Mucosa of gallbladder (tissue), 1 donor: ENCODE measurements around the gene SCAMP2. TPM values are rescaled to one million over a fixed set of nuclear protein-coding genes. Genes with fewer than 3 reads are reported as not detected.

Experiments used
- DNase-seq: peaks from one replicate; pipeline ENCODE4 v3.0.0-alpha.2; 2020; ENCODE audit warnings: low spot score
- total RNA-seq: library from RNA; stranded (reverse); gene quantifications from one replicate; pipeline ENCODE4 v1.2.1, GENCODE V29; 2021
- donor health status: DM: no; HTN: no; CAD: no.

The SCAMP2 gene
- total RNA-seq, 1 donor from 2014 or later, result 110 TPM

GRCh38 chr15:74838746-74839525 lies 34.2 kb downstream of the SCAMP2 start:
- no peak for DNase-seq

DNA sequence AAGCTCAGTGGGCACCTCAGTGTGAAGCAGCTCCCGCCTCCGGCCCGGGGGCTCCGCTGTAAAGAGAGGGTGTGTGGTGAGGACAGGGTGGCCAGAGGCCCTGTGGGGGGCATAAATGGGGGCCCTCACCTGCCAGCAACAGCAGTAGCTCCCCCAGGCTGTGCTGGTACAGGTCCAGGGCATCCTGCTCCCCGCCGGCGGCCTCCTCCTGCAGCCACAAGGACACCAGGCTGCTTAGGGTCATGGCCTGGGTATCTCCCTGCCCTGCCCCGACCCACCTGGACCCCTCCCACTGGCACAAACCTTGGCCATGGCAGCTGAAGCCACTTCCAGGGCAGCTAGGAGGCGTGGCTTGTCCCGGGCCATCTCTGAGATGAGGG lies 35.0 kb downstream of the SCAMP2 start:
- no peak for DNase-seq

DNA sequence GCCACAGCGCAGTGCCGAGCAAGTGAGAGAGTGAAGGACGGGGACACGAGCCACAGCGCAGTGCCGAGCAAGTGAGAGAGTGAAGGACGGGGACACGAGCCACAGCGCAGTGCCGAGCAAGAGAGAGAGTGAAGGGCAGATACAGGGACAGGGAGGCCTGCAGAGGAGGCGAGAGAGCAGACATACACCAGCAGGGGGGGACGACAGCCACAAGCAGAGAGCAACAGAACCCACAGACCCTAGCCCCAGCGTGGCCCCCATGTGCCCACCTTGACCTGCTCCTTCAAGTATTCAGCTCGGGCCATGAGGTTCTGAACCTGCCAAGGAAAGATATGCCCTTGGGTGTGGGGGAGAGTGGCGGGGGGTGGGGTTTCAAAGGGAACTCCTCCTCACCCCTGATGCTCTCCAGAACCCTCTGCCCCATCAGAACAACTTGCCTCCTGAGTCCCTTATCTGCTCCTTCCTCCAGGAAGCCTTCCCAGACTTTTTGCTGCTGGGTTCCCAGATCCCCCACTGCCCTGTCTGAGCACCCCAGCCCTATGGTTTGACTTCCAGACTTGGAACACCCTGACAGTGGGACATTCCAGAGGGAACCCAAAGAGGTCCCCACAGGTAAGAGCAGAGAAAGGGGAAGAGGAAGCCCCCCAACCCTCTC lies 35.6 kb downstream of the SCAMP2 start:
- DNase-seq, result no peak

DNA sequence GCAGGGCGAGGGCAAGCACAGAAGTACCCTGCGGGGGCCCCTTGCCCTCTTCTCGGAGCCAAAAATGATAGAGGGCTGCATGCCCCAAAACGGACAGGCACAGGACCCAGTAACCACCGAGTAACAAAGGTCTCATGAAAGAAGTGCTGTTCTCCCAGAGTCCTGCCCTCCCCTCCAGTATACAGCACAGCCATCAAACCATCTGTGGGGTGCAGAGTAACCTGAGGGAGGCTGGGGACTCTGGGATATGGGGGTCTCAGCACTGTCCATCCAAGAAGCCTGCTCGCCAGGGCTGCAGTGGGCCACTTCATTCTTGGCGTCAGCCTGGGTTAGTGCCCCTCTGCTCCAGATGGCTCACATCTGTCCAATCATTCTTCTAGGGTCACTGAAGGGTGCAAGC lies 36.3 kb downstream of the SCAMP2 start:
- no peak for DNase-seq

- peak; percentile 37 for DNase-seq
Observed at GRCh38 chr15:74835312-74835823, 37.8 kb downstream of the SCAMP2 start.

GRCh38 chr15:74833376-74834107 lies 39.6 kb downstream of the SCAMP2 start:
- no peak for DNase-seq

- no peak for DNase-seq
Observed at GRCh38 chr15:74832826-74833225, 40.3 kb downstream of the SCAMP2 start.

- DNase-seq, result no peak
Observed at GRCh38 chr15:74831813-74832495, 41.2 kb downstream of the SCAMP2 start.

- peak; percentile 34 for DNase-seq
Observed at GRCh38 chr15:74830868-74831267, 42.3 kb downstream of the SCAMP2 start.

DNA sequence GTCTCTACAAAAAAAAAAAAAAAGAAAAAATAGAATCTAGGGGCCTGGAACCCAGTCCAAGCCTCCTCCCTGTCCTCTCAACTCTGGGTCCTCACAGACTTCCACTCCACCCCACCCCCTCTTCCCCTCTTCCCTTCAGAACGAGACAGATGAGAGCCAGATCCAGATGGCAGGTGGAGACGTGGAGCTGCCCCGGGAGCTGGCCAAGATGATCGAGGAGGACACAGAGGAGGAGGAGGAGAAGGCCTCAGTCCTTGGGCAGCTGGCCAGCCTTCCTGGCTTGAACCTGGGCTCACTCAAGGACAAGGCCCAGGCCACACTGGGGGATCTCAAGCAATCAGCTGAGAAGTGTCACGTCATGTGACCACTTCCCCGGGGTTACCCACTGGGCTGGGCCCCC lies 43.2 kb downstream of the SCAMP2 start:
- DNase-seq, result no peak

DNA sequence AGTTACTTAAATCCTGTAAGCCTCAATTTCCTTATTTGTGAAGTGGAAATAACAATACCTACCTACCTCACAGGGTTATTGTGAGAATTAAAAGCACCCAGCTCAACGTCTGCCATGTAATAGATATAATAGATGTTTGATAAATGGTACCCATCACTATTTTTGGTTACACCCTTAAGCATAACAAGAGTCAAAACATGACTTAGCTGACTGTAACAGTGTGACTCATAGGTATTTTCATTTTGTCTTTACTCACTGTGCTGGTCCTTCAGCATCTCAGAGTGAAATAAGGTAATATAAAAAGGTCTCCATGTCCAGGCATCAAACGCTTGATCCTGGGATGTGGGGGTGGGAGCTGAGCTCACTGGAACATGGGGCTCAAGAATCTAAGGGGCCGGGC lies 43.7 kb downstream of the SCAMP2 start:
- DNase-seq, result no peak

DNA sequence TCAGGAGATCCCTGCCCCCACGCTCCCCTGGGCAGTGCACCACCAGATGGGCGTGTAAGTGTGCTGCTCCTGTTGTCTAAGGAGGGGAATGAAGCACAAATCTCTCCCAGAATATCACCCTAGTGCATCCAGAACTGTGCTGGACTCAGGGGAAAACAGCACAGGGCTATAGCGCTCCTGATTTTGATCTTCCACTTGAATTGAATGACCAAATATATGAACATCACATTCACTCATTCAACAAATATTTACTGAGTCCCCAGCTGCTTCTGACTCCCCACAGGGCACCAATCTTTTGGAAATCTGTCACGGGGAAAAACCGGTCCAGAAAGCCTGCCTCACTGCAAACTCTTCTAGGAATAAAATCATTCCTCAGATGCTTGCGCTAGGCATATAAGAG lies 44.3 kb downstream of the SCAMP2 start:
- DNase-seq, result no peak

GRCh38 chr15:74827614-74828013 lies 45.6 kb downstream of the SCAMP2 start:
- DNase-seq, result no peak

DNA sequence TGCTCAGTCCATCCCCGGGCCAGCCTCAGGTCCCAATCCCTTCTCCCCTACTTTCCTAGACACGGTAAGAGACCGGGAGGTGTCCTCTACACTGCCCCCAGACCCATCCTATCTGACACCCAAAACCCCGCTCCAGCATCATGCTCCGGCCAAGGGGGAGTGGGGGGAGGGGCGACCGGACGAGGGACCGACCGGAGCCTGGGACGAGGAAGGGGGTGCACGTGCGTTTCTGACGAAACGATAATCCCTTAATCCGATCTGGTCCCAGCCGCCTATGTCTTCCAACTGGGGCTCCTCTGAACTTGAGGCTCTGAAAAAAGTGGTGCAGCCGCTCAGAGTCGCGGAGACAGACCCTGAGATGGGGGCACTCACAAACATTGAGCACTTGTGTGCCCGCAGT lies 46.2 kb downstream of the SCAMP2 start:
- no peak for DNase-seq

DNA sequence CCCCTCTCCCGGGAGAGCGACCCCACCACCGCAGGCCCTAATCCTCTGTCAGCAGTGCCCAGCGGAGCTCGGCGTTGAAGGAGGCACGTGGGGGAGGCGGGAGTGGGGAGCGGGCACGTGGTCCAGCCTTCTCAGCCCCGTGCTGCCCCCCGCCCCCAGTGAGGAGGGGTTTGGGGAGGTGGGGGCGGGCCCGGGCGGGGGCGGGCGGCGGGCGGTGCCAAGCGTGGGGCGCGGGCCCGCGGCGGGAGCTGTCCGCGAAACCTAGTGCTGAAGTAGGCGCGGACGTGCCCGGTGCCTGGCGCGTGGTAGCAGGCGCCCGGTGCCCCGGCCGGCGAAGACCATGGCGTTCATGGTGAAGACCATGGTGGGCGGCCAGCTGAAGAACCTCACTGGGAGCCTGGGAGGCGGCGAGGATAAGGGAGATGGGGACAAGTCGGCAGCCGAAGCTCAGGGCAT lies 46.8 kb downstream of the SCAMP2 start, which contains the start of gene CPLX3:
CPLX3 (plus strand) TSS at position 264 of the 456 bp plus-strand sequence; CDS start at position 341, 77 bp downstream.
- no peak for DNase-seq

GRCh38 chr15:74825866-74826265 lies 47.3 kb downstream of the SCAMP2 start:
- DNase-seq, result no peak

DNA sequence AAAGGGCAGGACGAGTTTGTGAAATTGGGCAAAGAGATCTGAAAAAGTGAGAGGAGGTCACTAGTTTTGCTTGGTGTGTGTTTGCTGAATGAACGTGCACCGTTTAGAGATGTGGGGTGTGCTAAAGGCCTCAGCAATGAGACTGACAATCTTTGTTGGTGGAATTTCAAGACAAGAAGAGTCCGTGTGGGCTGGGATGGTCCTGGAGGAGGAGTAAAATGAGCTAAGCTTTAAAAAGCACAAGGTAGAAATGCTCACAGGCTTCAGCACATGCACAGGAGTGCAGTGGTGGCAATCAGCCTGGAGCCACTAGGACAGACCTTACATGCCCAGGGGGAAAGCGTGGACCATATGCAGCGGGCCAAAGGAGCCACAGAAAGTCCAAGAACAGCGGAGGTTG lies 48.2 kb downstream of the SCAMP2 start:
- no peak for DNase-seq

GRCh38 chr15:74823324-74823723 lies 49.8 kb downstream of the SCAMP2 start:
- DNase-seq, result no peak

DNA sequence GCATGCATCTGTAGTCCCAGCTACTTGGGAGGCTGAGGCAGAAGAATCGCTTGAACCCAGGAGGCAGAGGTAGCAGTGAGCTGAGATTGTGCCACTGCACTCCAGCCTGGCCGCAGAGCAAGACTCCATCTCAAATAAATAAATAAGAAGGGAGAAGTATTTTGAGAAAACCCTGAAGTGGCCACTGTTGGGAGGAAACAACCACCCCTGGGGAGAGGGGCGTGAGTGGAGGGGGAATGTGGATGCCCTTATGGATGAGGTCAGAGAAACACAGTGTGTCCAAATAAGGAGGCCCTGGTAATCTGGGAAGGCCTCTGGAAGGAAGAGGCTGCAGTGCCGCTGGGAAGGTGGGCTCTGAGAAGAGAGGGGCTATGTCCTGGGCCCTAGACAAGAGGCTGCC lies 50.9 kb downstream of the SCAMP2 start:
- no peak for DNase-seq

- DNase-seq, result no peak
Observed at GRCh38 chr15:74821790-74822158, 51.4 kb downstream of the SCAMP2 start.

GRCh38 chr15:74821091-74821789 lies 51.9 kb downstream of the SCAMP2 start:
- DNase-seq, result no peak
